ENCODE measurements around the gene LIM2.
A peak's percentile ranks its signal among the peaks of the same experiment; 100 is the strongest.
"Not testable (repeated sequence)": the region's sequence is repeated elsewhere in the genome, so short reads cannot be mapped to it uniquely, and the experiment has no call there.

The LIM2 gene, protein sequence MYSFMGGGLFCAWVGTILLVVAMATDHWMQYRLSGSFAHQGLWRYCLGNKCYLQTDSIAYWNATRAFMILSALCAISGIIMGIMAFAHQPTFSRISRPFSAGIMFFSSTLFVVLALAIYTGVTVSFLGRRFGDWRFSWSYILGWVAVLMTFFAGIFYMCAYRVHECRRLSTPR

DNA sequence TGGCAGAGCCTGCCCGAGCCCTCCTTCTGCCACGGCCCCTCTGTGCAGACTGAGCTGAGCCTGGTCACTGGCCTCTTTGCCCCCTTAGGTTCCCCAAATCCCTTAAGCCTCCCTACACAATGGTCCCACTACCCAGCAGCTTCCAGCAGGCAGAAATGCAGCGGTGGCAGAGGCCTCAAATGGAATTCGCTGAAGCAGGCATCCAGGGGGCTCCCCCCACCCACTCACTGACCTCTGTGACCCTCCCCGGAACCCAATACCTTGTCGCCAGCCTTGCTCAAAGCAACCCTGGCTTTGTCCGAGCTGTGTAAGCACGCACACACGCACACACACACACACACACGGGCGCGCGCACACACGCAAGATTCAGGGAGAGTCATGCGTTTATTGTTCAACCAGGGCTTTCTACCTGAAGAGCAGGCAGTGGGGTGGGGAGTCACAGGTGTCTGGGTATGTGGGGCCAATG, at the start of gene LIM2:
Gene LIM2 (minus strand): TSS at position 51 of the 466 bp plus-strand sequence. CDS start 531 bp downstream, outside the sequence.
- DNase-seq (ENCODE audit: low read depth): no peak

GRCh38 chr19:51434456-51434855, 46.7 kb upstream of the LIM2 start:
- DNase-seq (ENCODE audit: low read depth): no peak

DNA sequence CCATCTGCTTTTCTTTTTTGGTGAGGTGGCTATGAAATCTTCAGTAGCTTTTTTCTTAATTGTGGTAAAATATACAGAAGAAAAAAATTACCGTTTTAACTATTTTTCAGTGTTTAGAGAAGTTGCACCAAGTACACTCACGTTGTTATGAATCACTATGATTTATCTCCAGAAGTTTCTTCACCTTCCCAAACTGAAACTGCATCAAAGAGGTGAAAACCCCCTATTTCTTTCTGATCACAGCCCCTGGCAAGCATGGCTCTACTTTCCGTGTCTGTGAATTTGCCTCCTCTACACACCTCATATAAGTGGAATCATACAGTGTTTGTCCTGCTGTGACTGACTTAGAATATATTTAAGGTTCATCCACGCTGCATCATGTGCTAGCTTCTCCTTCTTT, 45.3 kb upstream of the LIM2 start:
- no peak for DNase-seq (ENCODE audit: low read depth)

DNA sequence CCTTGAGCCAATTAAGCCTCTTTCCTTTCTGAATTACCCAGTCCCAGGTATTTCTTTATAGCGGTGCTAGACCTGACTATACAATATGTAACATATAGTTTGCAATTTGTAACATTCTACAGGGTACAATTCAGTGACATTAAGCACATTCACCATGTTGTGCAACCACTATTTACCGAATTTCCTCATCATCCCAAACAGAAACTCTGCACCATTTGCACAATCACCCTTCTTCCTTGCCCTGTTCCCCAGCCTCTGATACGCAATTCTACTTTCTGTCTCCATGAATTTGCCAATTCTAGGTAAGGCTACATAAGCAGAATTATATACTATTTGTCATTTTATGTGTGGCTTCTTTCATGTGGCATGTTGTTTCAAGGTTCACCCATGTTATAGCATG, 43.4 kb upstream of the LIM2 start:
- no peak for DNase-seq (ENCODE audit: low read depth)

- no peak for DNase-seq (ENCODE audit: low read depth)
These were observed 42.4 kb upstream of the LIM2 start for GRCh38 chr19:51430221-51430620.

- DNase-seq (ENCODE audit: low read depth): no peak
These were observed 39.4 kb upstream of the LIM2 start for GRCh38 chr19:51427201-51427600.

DNA sequence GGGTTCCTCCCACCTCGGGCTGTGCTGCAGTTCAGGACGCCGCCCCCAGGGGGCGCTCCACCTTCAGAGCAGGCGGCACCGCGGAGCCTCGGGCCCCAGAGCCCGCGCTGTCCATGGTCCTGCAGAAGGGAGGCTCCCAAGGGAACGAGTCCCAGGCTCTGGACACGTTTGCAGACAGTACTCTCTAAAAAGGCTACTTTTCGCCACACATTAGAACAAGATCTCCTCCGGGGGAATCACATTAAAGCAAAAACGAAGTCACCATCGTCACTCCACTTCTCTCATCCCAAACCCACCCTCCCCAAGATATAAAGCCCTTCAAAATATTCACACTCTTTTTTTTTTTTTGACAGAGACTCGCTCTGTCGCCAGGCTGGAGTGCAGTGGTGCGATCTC, 34.3 kb upstream of the LIM2 start:
- DNase-seq (ENCODE audit: low read depth): peak; percentile 22

DNA sequence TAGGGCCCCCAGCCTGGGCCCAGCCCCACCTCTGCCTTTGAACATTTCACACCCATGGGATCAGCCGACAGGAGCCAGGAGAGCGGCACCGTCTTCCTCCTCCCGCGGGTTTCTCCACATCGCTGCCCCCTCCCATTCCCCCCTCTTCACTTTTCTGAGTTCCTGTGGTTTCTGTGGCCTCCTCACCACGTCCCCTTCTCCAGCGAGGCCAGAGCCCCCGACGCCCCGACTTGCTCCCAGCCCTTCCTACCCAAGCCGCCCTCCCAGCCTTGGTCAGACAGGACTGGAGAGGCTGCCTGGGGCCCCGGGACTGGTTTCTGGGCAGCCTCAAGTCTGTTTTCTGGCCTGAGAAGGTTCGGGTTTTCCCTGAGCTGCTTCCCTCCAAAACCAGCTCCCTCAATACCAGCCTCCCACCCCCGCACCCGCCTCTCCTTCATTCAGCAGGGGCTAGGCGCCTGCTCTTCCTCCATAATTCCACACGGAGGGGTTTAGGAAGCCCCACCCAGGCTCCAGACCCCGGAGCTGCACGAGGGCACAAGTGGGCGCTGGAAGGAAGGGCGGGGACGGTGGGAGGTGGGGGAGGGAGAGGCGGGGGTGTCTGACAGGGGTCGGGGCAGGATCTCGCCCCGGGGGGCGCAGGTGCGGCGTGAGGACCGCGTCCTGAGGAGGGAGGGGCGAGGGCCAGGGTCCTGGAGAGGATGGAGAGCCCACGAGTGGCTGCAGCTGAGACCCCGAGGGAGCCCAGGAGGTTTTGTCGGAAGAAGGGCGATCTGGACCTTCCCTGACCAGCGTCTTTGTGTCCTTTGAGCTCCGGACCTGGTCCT, 33.7 kb upstream of the LIM2 start:
- no peak for DNase-seq (ENCODE audit: low read depth)

- not testable (repeated sequence) for DNase-seq (ENCODE audit: low read depth)
These were observed 32.7 kb upstream of the LIM2 start for GRCh38 chr19:51420511-51420910.

DNA sequence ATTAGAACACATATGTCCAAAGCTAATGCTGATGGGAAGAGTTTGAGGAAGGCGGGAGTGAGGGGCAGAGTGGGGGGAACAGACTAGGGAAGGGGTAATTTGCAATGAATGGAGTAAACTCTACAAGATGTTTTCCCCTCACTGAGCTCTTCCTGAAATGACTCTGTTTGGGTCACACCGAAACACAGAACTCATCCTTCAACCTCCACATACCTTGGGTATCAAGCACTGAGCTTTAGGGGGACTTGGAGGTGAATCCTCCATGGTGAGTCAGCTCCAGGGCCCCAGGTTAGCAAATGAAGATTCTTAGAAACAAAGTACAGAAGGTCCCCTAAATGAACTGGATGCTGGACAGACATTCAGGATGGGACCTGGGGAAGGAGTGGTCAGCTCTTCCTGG, 30.9 kb upstream of the LIM2 start:
- DNase-seq (ENCODE audit: low read depth): no peak

- no peak for DNase-seq (ENCODE audit: low read depth)
These were observed 30.0 kb upstream of the LIM2 start for GRCh38 chr19:51417810-51418157.

GRCh38 chr19:51417107-51417809, 29.5 kb upstream of the LIM2 start, which contains the start of gene SIGLEC10:
Gene SIGLEC10, minus strand, starts transcription at chr19:51417642. Its CDS starts 61 bp downstream, at chr19:51417581.
- DNase-seq (ENCODE audit: low read depth): no peak

DNA sequence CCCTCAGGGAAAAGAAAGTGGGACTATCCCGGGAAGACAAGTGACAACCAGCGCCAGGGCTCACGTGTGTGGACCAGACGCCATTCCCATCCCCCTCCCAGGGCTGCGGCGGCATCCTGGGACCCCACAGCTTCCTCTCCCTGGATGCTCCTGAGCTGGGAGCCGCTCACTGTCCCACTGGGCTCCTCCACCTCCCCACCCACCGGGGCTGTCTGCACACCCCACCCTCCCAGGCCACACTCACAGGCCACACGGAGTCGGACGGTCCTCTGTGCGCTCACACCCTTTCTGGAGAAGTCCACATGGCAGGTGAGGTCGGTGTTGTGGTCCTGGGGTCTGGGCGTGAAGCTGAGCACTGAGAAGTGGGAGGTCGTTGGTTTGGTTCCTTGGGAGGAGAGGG, 28.6 kb upstream of the LIM2 start:
- not testable (repeated sequence) for DNase-seq (ENCODE audit: low read depth)

- DNase-seq (ENCODE audit: low read depth): no peak
These were observed 27.4 kb upstream of the LIM2 start for GRCh38 chr19:51415187-51415586.

DNA sequence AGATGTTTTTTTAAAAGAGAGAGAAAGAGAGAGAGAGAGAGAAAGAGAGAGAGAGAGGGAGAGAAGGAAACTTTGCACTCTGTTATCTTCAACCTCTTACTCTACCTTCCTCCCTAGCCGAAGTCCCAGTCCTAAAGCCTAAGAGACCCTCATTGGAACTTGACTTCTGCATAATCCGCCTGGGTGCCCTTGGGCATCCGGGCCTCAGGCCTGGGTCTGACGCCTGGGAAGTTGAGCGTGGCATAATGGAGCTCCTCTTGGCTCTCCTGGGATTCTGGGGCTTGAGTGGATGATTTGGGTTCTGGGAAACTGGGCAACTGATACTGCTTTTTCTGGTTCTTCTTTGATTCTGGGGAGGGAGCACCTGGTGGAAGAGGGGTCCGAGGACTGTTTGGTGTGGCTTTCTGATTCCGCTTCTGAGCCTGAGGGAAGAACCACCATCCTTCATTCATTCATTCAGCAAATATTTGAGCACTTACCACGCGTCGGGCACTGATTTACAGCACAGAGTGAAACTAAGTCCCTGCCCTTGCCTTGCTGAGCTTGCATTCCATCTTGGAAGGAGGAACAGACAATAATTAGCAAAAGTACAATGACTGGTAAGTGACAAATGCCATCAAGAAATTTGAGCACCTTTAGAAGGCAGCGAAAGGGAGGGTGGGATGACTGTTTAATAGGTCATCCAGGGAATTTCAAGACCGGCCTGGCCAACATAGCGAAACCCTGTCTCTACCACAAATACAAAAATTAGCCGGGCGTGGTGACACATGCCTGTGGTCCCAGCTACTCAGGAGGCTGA, 23.4 kb upstream of the LIM2 start:
- DNase-seq (ENCODE audit: low read depth): no peak

DNA sequence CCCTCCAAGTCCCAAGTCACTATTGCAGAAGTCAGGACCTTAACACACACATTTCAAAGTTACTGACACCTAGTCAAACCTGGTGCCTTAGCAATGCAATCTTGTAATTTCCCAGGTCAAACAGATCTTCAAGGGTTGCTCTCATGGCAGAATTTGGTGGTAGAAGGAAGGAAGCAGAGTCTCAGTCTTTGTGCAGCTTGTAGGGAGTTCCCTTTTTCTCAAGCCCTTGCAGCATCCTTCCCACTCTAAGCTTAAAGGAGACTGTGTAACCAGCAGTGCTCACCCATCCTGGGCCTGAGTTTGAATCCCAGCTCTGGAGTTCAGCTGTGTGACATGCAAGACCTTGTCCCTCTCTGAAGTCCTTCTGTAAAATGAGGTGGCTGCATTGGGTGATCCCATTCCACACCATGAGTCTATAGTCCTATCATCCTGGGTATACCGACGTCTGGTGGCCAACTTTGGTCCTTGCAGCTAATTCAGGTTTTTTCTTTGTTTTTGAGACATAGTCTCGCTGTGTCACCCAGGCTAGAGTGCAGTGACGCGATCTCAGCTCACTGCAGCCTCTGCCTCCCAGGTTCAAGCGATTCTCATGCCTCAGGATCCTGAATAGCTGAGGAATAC, 19.8 kb upstream of the LIM2 start:
- DNase-seq (ENCODE audit: low read depth): no peak

DNA sequence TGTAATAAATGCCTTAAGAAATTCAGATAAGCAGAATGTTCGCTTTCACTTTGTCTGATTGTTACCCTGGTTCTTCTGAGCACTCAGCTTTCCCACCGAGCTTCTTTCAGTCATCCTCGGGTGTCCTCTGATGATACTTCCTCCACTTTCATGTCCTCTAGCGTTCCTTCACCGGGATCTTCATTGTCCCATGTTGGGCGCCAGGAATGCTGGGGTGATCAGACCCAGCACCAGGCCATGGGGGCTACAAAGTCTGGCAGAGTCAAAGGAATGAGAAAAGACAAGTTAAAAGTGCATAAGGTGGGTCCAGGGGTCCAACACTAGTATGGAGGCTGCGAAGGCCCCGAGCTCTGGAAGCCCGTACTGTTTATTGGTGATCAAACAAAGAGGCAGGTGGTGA, 14.3 kb upstream of the LIM2 start:
- DNase-seq (ENCODE audit: low read depth): no peak

- not testable (repeated sequence) for DNase-seq (ENCODE audit: low read depth)
These were observed 12.2 kb upstream of the LIM2 start for GRCh38 chr19:51399936-51400335.

DNA sequence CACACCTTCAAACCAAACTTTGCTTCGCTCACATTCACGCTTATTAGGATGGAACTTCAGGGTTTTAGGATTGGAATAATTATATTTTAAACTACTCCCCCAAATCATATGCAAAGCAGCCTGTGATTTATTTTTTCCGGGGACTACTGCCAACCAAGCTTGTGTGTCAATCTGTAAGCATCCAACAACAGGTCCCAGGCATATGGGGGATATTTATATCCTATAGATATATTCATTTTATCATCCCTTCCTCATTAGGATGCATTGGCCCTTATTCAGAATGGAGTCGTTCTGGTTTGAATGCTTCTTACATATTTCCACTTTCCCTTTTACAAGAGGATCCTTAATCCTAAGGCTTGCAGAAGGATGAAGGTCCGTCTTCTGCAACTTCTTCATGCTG, 11.5 kb upstream of the LIM2 start:
- DNase-seq (ENCODE audit: low read depth): no peak

- peak; percentile 24 for DNase-seq (ENCODE audit: low read depth)
These were observed 10.4 kb upstream of the LIM2 start for GRCh38 chr19:51398096-51398704.

- DNase-seq (ENCODE audit: low read depth): not testable (repeated sequence)
These were observed 9.7 kb upstream of the LIM2 start for GRCh38 chr19:51397453-51397852.
